Body of pancreas (tissue), 4 donors: ENCODE measurements around the gene ELK1.

Source experiments
- POLR2A ChIP-seq, 3 donors: fragments of 450-650 bp; IDR thresholded peaks; one replicate each; pipeline ENCODE4 v1.6.1; 2016; ENCODE audit warnings: antibody characterized with exemption in 3 of 3, mild to moderate bottlenecking in 2 of 3
- TF ChIP-seq, protein P1 (sequence below), 7 experiments: fragments of 450-650 bp in 4 of 7; fragments of 200-600 bp in 3 of 7; sonication (generic) in 3 of 7; IDR thresholded peaks; one replicate each; pipeline ENCODE4 v1.5.1; 2016 to 2019; ENCODE audit warnings: antibody characterized with exemption in 7 of 7

GRCh38 chrX:47683829-47684205 lies 33.5 kb upstream of the ELK1 start:
- TF ChIP-seq, protein P1, sequence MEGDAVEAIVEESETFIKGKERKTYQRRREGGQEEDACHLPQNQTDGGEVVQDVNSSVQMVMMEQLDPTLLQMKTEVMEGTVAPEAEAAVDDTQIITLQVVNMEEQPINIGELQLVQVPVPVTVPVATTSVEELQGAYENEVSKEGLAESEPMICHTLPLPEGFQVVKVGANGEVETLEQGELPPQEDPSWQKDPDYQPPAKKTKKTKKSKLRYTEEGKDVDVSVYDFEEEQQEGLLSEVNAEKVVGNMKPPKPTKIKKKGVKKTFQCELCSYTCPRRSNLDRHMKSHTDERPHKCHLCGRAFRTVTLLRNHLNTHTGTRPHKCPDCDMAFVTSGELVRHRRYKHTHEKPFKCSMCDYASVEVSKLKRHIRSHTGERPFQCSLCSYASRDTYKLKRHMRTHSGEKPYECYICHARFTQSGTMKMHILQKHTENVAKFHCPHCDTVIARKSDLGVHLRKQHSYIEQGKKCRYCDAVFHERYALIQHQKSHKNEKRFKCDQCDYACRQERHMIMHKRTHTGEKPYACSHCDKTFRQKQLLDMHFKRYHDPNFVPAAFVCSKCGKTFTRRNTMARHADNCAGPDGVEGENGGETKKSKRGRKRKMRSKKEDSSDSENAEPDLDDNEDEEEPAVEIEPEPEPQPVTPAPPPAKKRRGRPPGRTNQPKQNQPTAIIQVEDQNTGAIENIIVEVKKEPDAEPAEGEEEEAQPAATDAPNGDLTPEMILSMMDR (IDR thresholded peaks at IDR 0.05): no peak
- TF ChIP-seq POLR2A (IDR thresholded peaks at IDR 0.05): no peak
